ENCODE data around the gene DUSP14.

- TF ChIP-seq CTCF (IDR thresholded peaks at IDR 0.05) (no peak), POLR2A (IDR thresholded peaks at IDR 0.05) (no peak)
Observed at GRCh38 chr17:37502009-37502936, 12.6 kb downstream of the DUSP14 start.
